Measurements from ENCODE around the gene TRMT13.

Gene TRMT13

GRCh38 chr1:100132566-100133477, at the start of gene TRMT13, which contains the start of gene SASS6:
TSS of gene TRMT13 (plus strand) at chr1:100133163. CDS start at chr1:100133169, 6 bp downstream.
TSS of gene SASS6 (minus strand) at chr1:100132930. CDS start at chr1:100132814, 116 bp downstream.
- peak within 1 kb of the TSS; percentile 62 to 95 for H3K4me3 ChIP-seq (replicated peaks in 1 of 2; ENCODE audit: low read depth in 2 of 2, low read length in 2 of 2)
- peak; percentile 99 for DNase-seq (ENCODE audit: low read depth in 2 of 2)

GRCh38 chr1:100087396-100087795, 45.6 kb upstream of the TRMT13 start:
- DNase-seq (ENCODE audit: low read depth in 2 of 2) = no peak
- no peak for TF ChIP-seq CTCF (IDR thresholded peaks at IDR 0.05; ENCODE audit: low read depth, low read length)
- no peak overlapping the region for H3K4me3 ChIP-seq (replicated peaks in 1 of 2; ENCODE audit: low read depth in 2 of 2, low read length in 2 of 2)

More at GRCh38 chr1:100132566-100133477, at the start of gene TRMT13, which contains the start of gene SASS6:
- no peak for TF ChIP-seq CTCF (IDR thresholded peaks at IDR 0.05; ENCODE audit: low read depth, low read length)

- TF ChIP-seq CTCF (IDR thresholded peaks at IDR 0.05; ENCODE audit: low read depth, low read length) = no peak
- H3K4me3 ChIP-seq (replicated peaks in 1 of 2; ENCODE audit: low read depth in 2 of 2, low read length in 2 of 2) = no peak overlapping the region
Measured at GRCh38 chr1:100089082-100089481, 43.9 kb upstream of the TRMT13 start.

GRCh38 chr1:100090471-100090870, 42.5 kb upstream of the TRMT13 start:
- H3K4me3 ChIP-seq (replicated peaks in 1 of 2; ENCODE audit: low read depth in 2 of 2, low read length in 2 of 2) = no peak overlapping the region
- no peak for TF ChIP-seq CTCF (IDR thresholded peaks at IDR 0.05; ENCODE audit: low read depth, low read length)
- DNase-seq (ENCODE audit: low read depth in 2 of 2) = no peak

More at GRCh38 chr1:100089082-100089481, 43.9 kb upstream of the TRMT13 start:
- DNase-seq (ENCODE audit: low read depth in 2 of 2) = no peak

GRCh38 chr1:100100202-100100601, 32.8 kb upstream of the TRMT13 start:
- no peak for TF ChIP-seq CTCF (IDR thresholded peaks at IDR 0.05; ENCODE audit: low read depth, low read length)
- DNase-seq (ENCODE audit: low read depth in 2 of 2) = peak; percentile 54 to 79

GRCh38 chr1:100101564-100101963, 31.4 kb upstream of the TRMT13 start:
- H3K4me3 ChIP-seq (replicated peaks in 1 of 2; ENCODE audit: low read depth in 2 of 2, low read length in 2 of 2) = no peak overlapping the region
- TF ChIP-seq CTCF (IDR thresholded peaks at IDR 0.05; ENCODE audit: low read depth, low read length) = no peak
- no peak for DNase-seq (ENCODE audit: low read depth in 2 of 2)

More at GRCh38 chr1:100100202-100100601, 32.8 kb upstream of the TRMT13 start:
- no peak overlapping the region for H3K4me3 ChIP-seq (replicated peaks in 1 of 2; ENCODE audit: low read depth in 2 of 2, low read length in 2 of 2)
